Measurements from ENCODE around the gene WDR75.

The WDR75 gene

GRCh38 chr2:189505492-189505891 lies 64.2 kb downstream of the WDR75 start:
- FAIRE-seq, result no peak
- no peak for DNase-seq (ENCODE audit: insufficient read length, low spot score)
- TF ChIP-seq TAF1 (IDR thresholded peaks at IDR 0.05; ENCODE audit: low read depth, low read length), result no peak
- TF ChIP-seq PAX5 (IDR thresholded peaks at IDR 0.05; ENCODE audit: insufficient read depth, low read length, severe bottlenecking), result no peak
- TF ChIP-seq POLR2A (IDR thresholded peaks at IDR 0.05; ENCODE audit: low read depth, low read length), result no peak
- TF ChIP-seq SPI1 (IDR thresholded peaks at IDR 0.05; ENCODE audit: low read depth, low read length), result no peak
- no peak for TF ChIP-seq POU2F2 (IDR thresholded peaks at IDR 0.05; ENCODE audit: low read depth, low read length)

- FAIRE-seq (no peak), DNase-seq (ENCODE audit: insufficient read length, low spot score) (no peak)
- TF ChIP-seq POLR2A (IDR thresholded peaks at IDR 0.05; ENCODE audit: low read depth, low read length), result no peak
- TF ChIP-seq TAF1 (IDR thresholded peaks at IDR 0.05; ENCODE audit: low read depth, low read length), result no peak
- no peak for TF ChIP-seq SPI1 (IDR thresholded peaks at IDR 0.05; ENCODE audit: low read depth, low read length)
- no peak for TF ChIP-seq POLR2AphosphoS5 (IDR thresholded peaks at IDR 0.05; ENCODE audit: low read depth, low read length)
- no peak for TF ChIP-seq PAX5 (IDR thresholded peaks at IDR 0.05; ENCODE audit: insufficient read depth, low read length, severe bottlenecking)
- no peak for TF ChIP-seq POU2F2 (IDR thresholded peaks at IDR 0.05; ENCODE audit: low read depth, low read length)
Measured at GRCh38 chr2:189506514-189506976, 65.3 kb downstream of the WDR75 start.

- FAIRE-seq (no peak), DNase-seq (ENCODE audit: insufficient read length, low spot score) (no peak)
- TF ChIP-seq SPI1 (IDR thresholded peaks at IDR 0.05; ENCODE audit: low read depth, low read length), result no peak
- no peak for TF ChIP-seq TAF1 (IDR thresholded peaks at IDR 0.05; ENCODE audit: low read depth, low read length)
- no peak for TF ChIP-seq PAX5 (IDR thresholded peaks at IDR 0.05; ENCODE audit: insufficient read depth, low read length, severe bottlenecking)
- TF ChIP-seq POLR2A (IDR thresholded peaks at IDR 0.05; ENCODE audit: low read depth, low read length), result no peak
- no peak for TF ChIP-seq POLR2AphosphoS5 (IDR thresholded peaks at IDR 0.05; ENCODE audit: low read depth, low read length)
- no peak for TF ChIP-seq POU2F2 (IDR thresholded peaks at IDR 0.05; ENCODE audit: low read depth, low read length)
Measured at GRCh38 chr2:189511210-189511959, 70.1 kb downstream of the WDR75 start.

GRCh38 chr2:189511960-189512319 lies 70.7 kb downstream of the WDR75 start:
- TF ChIP-seq PAX5 (IDR thresholded peaks at IDR 0.05; ENCODE audit: insufficient read depth, low read length, severe bottlenecking), result no peak
- TF ChIP-seq POU2F2 (IDR thresholded peaks at IDR 0.05; ENCODE audit: low read depth, low read length), result no peak
- TF ChIP-seq SPI1 (IDR thresholded peaks at IDR 0.05; ENCODE audit: low read depth, low read length), result no peak
- no peak for TF ChIP-seq POLR2A (IDR thresholded peaks at IDR 0.05; ENCODE audit: low read depth, low read length)
- TF ChIP-seq POLR2AphosphoS5 (IDR thresholded peaks at IDR 0.05; ENCODE audit: low read depth, low read length), result no peak
- no peak for TF ChIP-seq TAF1 (IDR thresholded peaks at IDR 0.05; ENCODE audit: low read depth, low read length)
- FAIRE-seq, result no peak
- DNase-seq (ENCODE audit: insufficient read length, low spot score), result no peak

- TF ChIP-seq POLR2A (IDR thresholded peaks at IDR 0.05; ENCODE audit: low read depth, low read length), result no peak
- no peak for TF ChIP-seq POLR2AphosphoS5 (IDR thresholded peaks at IDR 0.05; ENCODE audit: low read depth, low read length)
- no peak for TF ChIP-seq TAF1 (IDR thresholded peaks at IDR 0.05; ENCODE audit: low read depth, low read length)
- FAIRE-seq (no peak), DNase-seq (ENCODE audit: insufficient read length, low spot score) (no peak)
Measured at GRCh38 chr2:189512879-189513278, 71.6 kb downstream of the WDR75 start.

GRCh38 chr2:189514104-189514503 lies 72.8 kb downstream of the WDR75 start:
- DNase-seq (ENCODE audit: insufficient read length, low spot score), result no peak
- TF ChIP-seq PAX5 (IDR thresholded peaks at IDR 0.05; ENCODE audit: insufficient read depth, low read length, severe bottlenecking) (no peak), POLR2A (IDR thresholded peaks at IDR 0.05; ENCODE audit: low read depth, low read length) (no peak)
- FAIRE-seq, result no peak

- DNase-seq (ENCODE audit: insufficient read length, low spot score) (no peak), FAIRE-seq (no peak)
- TF ChIP-seq TAF1 (IDR thresholded peaks at IDR 0.05; ENCODE audit: low read depth, low read length), result no peak
- no peak for TF ChIP-seq POLR2AphosphoS5 (IDR thresholded peaks at IDR 0.05; ENCODE audit: low read depth, low read length)
- no peak for TF ChIP-seq PAX5 (IDR thresholded peaks at IDR 0.05; ENCODE audit: insufficient read depth, low read length, severe bottlenecking)
- no peak for TF ChIP-seq POU2F2 (IDR thresholded peaks at IDR 0.05; ENCODE audit: low read depth, low read length)
- TF ChIP-seq SPI1 (IDR thresholded peaks at IDR 0.05; ENCODE audit: low read depth, low read length), result no peak
- no peak for TF ChIP-seq POLR2A (IDR thresholded peaks at IDR 0.05; ENCODE audit: low read depth, low read length)
Measured at GRCh38 chr2:189515264-189515663, 74.0 kb downstream of the WDR75 start.

GRCh38 chr2:189516546-189516945 lies 75.3 kb downstream of the WDR75 start:
- no peak for DNase-seq (ENCODE audit: insufficient read length, low spot score)
- TF ChIP-seq POLR2AphosphoS5 (IDR thresholded peaks at IDR 0.05; ENCODE audit: low read depth, low read length) (no peak), POLR2A (IDR thresholded peaks at IDR 0.05; ENCODE audit: low read depth, low read length) (no peak), TAF1 (IDR thresholded peaks at IDR 0.05; ENCODE audit: low read depth, low read length) (no peak), POU2F2 (IDR thresholded peaks at IDR 0.05; ENCODE audit: low read depth, low read length) (no peak), SPI1 (IDR thresholded peaks at IDR 0.05; ENCODE audit: low read depth, low read length) (no peak), PAX5 (IDR thresholded peaks at IDR 0.05; ENCODE audit: insufficient read depth, low read length, severe bottlenecking) (no peak)
- FAIRE-seq, result no peak

GRCh38 chr2:189517847-189518535 lies 76.7 kb downstream of the WDR75 start:
- TF ChIP-seq POLR2AphosphoS5 (IDR thresholded peaks at IDR 0.05; ENCODE audit: low read depth, low read length), result no peak
- no peak for TF ChIP-seq PAX5 (IDR thresholded peaks at IDR 0.05; ENCODE audit: insufficient read depth, low read length, severe bottlenecking)
- TF ChIP-seq SPI1 (IDR thresholded peaks at IDR 0.05; ENCODE audit: low read depth, low read length), result no peak
- no peak for TF ChIP-seq TAF1 (IDR thresholded peaks at IDR 0.05; ENCODE audit: low read depth, low read length)
- no peak for TF ChIP-seq POLR2A (IDR thresholded peaks at IDR 0.05; ENCODE audit: low read depth, low read length)
- TF ChIP-seq POU2F2 (IDR thresholded peaks at IDR 0.05; ENCODE audit: low read depth, low read length), result no peak
- FAIRE-seq (no peak), DNase-seq (ENCODE audit: insufficient read length, low spot score) (no peak)
